GM10266 (cell line): ENCODE data around the gene RPS6KA4.

Experiments
- DNase-seq: peaks from one replicate; pipeline ENCODE4 v3.0.0; 2012; ENCODE audit errors: extremely low spot score
- CTCF ChIP-seq: IDR thresholded peaks from 2 replicates; pipeline ENCODE4 v1.5.1; 2012; ENCODE audit warnings: mild to moderate bottlenecking, low read depth; ENCODE audit not compliant: control insufficient read depth, insufficient read depth; ENCODE audit errors: missing control alignments

Gene RPS6KA4

DNA sequence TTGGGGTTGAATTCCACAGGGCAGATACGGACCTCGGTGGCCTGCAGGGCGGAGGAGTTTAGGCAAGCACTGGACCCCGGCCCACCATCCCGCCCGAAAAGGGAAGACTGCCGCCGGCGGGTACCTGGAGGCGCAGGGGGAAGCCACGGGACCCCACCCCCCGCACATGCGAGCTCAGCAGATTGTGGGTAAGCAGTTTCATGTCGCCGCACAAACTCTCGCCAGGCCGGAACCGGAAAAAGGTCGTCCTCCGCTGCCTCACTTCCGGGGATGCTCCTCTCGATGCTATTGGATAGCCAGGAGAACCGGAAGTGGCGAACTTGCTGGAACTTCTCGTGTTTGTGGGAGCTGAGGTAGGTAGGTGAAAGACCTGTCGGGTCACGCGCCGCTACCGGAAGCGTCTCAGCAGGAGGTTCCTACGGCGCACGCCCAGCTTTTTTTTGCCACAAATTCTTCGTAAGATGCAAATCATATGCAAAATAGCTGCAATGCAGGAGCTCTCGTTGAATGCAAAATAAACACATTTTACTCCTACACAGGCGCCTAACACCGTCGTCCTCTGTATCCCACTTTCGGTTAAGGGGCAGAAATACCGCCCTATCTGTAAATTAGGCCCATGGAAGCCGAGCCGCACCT, 41.5 kb upstream of the RPS6KA4 start, which contains the start of gene TRMT112:
Gene TRMT112 (minus strand): TSS at position 235 of the 636 bp plus-strand sequence. CDS start 33 bp downstream, at position 202.
- no peak for TF ChIP-seq CTCF
- DNase-seq: peak; percentile 96

- TF ChIP-seq CTCF: peak; percentile 75
- DNase-seq: peak; percentile 96
These were observed 40.8 kb upstream of the RPS6KA4 start, which contains the start of gene PRDX5 for GRCh38 chr11:64317961-64318765. Gene PRDX5 (plus strand): TSS chr11:64318121. CDS start chr11:64318216, 95 bp downstream.

GRCh38 chr11:64318766-64319761, 39.9 kb upstream of the RPS6KA4 start:
- no peak for DNase-seq
- no peak for TF ChIP-seq CTCF

DNA sequence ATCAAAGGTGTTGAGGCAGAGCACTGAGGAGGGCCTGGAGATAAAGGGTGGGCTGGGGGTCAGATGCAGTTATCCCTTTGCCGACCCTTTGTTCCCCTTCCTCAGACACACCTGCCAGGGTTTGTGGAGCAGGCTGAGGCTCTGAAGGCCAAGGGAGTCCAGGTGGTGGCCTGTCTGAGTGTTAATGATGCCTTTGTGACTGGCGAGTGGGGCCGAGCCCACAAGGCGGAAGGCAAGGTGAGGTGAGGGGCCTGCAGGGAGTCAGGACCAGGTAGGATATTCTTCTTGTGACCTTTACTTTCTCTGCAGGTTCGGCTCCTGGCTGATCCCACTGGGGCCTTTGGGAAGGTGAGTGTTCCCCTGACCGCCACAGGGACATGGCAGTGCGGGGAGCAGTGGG, 38.4 kb upstream of the RPS6KA4 start:
- no peak for TF ChIP-seq CTCF
- DNase-seq: no peak

DNA sequence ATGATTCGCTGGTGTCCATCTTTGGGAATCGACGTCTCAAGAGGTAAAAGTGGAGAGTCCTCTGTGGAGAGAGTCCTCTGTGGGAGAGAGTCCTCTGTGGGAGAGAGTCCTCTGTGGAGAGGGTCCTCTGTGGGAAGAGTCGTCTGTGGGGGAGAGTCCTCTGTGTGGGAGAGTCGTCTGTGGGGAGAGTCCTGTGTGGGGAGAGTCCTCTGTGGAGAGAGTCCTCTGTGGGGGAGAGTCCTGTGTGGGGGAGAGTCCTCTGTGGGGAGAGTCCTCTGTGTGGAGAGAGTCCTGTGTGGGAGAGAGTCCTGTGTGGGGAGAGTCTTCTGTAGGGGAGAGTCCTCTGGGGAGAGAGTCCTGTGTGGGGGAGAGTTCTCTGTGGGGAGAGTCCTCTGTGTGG, 37.9 kb upstream of the RPS6KA4 start:
- TF ChIP-seq CTCF: no peak
- DNase-seq: no peak

- no peak for TF ChIP-seq CTCF
- DNase-seq: no peak
These were observed 37.4 kb upstream of the RPS6KA4 start for GRCh38 chr11:64321533-64321932.
